ENCODE data around the gene SSRP1.

Gene SSRP1

DNA sequence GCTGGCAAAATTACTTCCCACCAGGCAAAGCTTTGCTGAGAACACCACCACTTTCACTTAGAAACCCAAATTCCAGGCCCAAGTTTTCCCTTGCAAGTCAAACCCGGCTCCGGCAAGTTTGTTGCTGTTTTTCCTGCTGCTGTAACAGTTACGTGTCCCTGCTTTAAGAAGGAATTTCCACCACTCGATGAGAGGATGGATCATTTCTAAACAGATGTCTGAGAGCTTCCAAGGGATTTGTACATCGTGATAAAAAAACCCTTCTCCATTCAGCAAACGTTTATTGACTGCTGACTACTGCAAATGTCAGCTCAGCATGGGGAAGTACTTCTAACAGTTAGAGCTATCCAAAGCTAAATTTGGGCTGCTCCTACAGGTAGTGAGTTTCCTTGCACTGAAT, 22.2 kb upstream of the SSRP1 start:
- Histone ChIP-seq H4K20me1 (ENCODE audit: insufficient read depth, low read length, poor library complexity, severe bottlenecking) (no peaks in the 10 kb centered on the region), H3K4me2 (ENCODE audit: low read depth, low read length, poor library complexity, severe bottlenecking) (no peak overlapping the region), H3K36me3 (ENCODE audit: insufficient read depth, low read length) (no peaks in the 10 kb centered on the region), H2AFZ (ENCODE audit: low read length) (0 out of 2 replicates have a peak overlapping the region, but pooled peaks have one; percentile 30), H3K4me3 (ENCODE audit: low read length, poor library complexity, severe bottlenecking) (no peak overlapping the region), H3K79me2 (ENCODE audit: insufficient read depth, low read length) (no peaks in the 10 kb centered on the region), H3K4me1 (ENCODE audit: insufficient read depth, low read length, poor library complexity, severe bottlenecking) (peaks cover 43% of the 10 kb centered on the region), H3K9me2 (replicated peaks; ENCODE audit: low read depth, low read length) (no peaks in the 10 kb centered on the region), H3K9me3 (ENCODE audit: insufficient read depth, low read depth, low read length) (no peaks in the 10 kb centered on the region), H3K9ac (ENCODE audit: low read depth, low read length, poor library complexity, severe bottlenecking) (peak overlapping the region; percentile 34), H3F3A (ENCODE audit: low read depth) (peaks cover 12% of the 10 kb centered on the region), H3K27me3 (ENCODE audit: insufficient read depth, low read length, poor library complexity, severe bottlenecking) (no peaks in the 10 kb centered on the region)
- TF ChIP-seq EZH2phosphoT487 (IDR thresholded peaks at IDR 0.05; ENCODE audit: borderline replicate concordance): no peak
- TF ChIP-seq, protein P1, sequence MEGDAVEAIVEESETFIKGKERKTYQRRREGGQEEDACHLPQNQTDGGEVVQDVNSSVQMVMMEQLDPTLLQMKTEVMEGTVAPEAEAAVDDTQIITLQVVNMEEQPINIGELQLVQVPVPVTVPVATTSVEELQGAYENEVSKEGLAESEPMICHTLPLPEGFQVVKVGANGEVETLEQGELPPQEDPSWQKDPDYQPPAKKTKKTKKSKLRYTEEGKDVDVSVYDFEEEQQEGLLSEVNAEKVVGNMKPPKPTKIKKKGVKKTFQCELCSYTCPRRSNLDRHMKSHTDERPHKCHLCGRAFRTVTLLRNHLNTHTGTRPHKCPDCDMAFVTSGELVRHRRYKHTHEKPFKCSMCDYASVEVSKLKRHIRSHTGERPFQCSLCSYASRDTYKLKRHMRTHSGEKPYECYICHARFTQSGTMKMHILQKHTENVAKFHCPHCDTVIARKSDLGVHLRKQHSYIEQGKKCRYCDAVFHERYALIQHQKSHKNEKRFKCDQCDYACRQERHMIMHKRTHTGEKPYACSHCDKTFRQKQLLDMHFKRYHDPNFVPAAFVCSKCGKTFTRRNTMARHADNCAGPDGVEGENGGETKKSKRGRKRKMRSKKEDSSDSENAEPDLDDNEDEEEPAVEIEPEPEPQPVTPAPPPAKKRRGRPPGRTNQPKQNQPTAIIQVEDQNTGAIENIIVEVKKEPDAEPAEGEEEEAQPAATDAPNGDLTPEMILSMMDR (conservative IDR thresholded peaks at IDR 0.05; ENCODE audit: low read length): no peak

DNA sequence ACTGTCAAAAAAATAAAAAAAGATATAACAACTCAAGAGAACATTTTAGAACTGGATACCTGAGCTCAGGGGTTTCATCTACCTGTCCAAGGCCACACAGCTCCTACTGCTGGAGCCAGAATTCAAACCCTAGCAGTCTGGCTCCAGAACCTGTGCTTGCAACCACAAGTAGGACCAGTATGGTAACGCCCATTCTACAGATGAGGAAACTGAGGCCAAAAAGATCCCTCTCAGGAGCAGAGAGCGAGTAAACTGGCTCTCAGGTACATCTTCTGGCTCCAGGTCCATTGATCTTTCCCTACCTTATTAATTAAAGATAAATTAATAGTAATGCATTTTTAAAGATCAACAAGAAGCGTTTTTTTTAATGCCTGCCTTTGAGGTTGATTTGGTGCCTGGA, 21.6 kb upstream of the SSRP1 start:
- peaks cover 12% of the 10 kb centered on the region for H3F3A ChIP-seq (ENCODE audit: low read depth)
- H3K4me1 ChIP-seq (ENCODE audit: insufficient read depth, low read length, poor library complexity, severe bottlenecking): peaks cover 49% of the 10 kb centered on the region
- H3K9me2 ChIP-seq (replicated peaks; ENCODE audit: low read depth, low read length): no peaks in the 10 kb centered on the region
- no peak overlapping the region for H3K4me3 ChIP-seq (ENCODE audit: low read length, poor library complexity, severe bottlenecking)
- no peaks in the 10 kb centered on the region for H3K27me3 ChIP-seq (ENCODE audit: insufficient read depth, low read length, poor library complexity, severe bottlenecking)
- no peaks in the 10 kb centered on the region for H3K79me2 ChIP-seq (ENCODE audit: insufficient read depth, low read length)
- H4K20me1 ChIP-seq (ENCODE audit: insufficient read depth, low read length, poor library complexity, severe bottlenecking): no peaks in the 10 kb centered on the region
- H3K9me3 ChIP-seq (ENCODE audit: insufficient read depth, low read depth, low read length): no peaks in the 10 kb centered on the region
- no peak for TF ChIP-seq EZH2phosphoT487 (IDR thresholded peaks at IDR 0.05; ENCODE audit: borderline replicate concordance)
- TF ChIP-seq, protein P1 (conservative IDR thresholded peaks at IDR 0.05; ENCODE audit: low read length): no peak
- H2AFZ ChIP-seq (ENCODE audit: low read length): no peak overlapping the region
- no peaks in the 10 kb centered on the region for H3K36me3 ChIP-seq (ENCODE audit: insufficient read depth, low read length)
- no peak overlapping the region for H3K4me2 ChIP-seq (ENCODE audit: low read depth, low read length, poor library complexity, severe bottlenecking)
- peak overlapping the region; percentile 34 for H3K9ac ChIP-seq (ENCODE audit: low read depth, low read length, poor library complexity, severe bottlenecking)

GRCh38 chr11:57356268-57356667, 20.6 kb upstream of the SSRP1 start:
- no peaks in the 10 kb centered on the region for H3K27me3 ChIP-seq (ENCODE audit: insufficient read depth, low read length, poor library complexity, severe bottlenecking)
- peaks cover 50% of the 10 kb centered on the region for H3K4me1 ChIP-seq (ENCODE audit: insufficient read depth, low read length, poor library complexity, severe bottlenecking)
- peak overlapping the region; percentile 24 for H3K9ac ChIP-seq (ENCODE audit: low read depth, low read length, poor library complexity, severe bottlenecking)
- H2AFZ ChIP-seq (ENCODE audit: low read length): no peak overlapping the region; the same call in 1 of the 2 replicates
- no peaks in the 10 kb centered on the region for H3K79me2 ChIP-seq (ENCODE audit: insufficient read depth, low read length)
- H3K4me2 ChIP-seq (ENCODE audit: low read depth, low read length, poor library complexity, severe bottlenecking): no peak overlapping the region
- H3K9me3 ChIP-seq (ENCODE audit: insufficient read depth, low read depth, low read length): 0 out of 2 replicates have a peak, but pooled peaks cover under 1% of the 10 kb centered on the region
- no peak overlapping the region for H3K4me3 ChIP-seq (ENCODE audit: low read length, poor library complexity, severe bottlenecking)
- no peaks in the 10 kb centered on the region for H3K36me3 ChIP-seq (ENCODE audit: insufficient read depth, low read length)
- H3F3A ChIP-seq (ENCODE audit: low read depth): peaks cover 12% of the 10 kb centered on the region
- no peaks in the 10 kb centered on the region for H4K20me1 ChIP-seq (ENCODE audit: insufficient read depth, low read length, poor library complexity, severe bottlenecking)
- TF ChIP-seq EZH2phosphoT487 (IDR thresholded peaks at IDR 0.05; ENCODE audit: borderline replicate concordance): no peak
- TF ChIP-seq, protein P1 (conservative IDR thresholded peaks at IDR 0.05; ENCODE audit: low read length): no peak
- H3K9me2 ChIP-seq (replicated peaks; ENCODE audit: low read depth, low read length): no peaks in the 10 kb centered on the region

All from Loucy (cell line).